ENCODE measurements around the gene ERCC5. TPM values are rescaled to one million over a fixed set of nuclear protein-coding genes. Genes with fewer than 3 reads are reported as not detected.

The ERCC5 gene
- total and polyA plus RNA-seq, 2 experiments from 2014 or later = 31.3 to 58.7 TPM

DNA sequence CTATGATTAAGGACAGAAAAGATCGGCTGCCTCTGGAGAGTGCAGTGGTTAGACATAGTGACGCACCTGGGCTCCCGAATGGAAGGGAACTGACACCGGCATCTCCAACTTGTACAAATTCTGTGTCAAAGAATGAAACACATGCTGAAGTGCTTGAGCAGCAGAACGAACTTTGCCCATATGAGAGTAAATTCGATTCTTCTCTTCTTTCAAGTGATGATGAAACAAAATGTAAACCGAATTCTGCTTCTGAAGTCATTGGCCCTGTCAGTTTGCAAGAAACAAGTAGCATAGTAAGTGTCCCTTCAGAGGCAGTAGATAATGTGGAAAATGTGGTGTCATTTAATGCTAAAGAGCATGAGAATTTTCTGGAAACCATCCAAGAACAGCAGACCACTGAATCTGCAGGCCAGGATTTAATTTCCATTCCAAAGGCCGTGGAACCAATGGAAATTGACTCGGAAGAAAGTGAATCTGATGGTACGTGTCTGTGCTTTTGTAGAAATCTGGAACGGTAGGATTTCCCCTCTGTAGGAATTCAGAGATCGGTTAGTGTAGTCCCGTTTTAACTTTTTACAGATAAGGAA, 16.9 kb downstream of the ERCC5 start:
- H3K36me3 ChIP-seq (replicated peaks; ENCODE audit: insufficient read depth, low read depth) = peaks cover 5% of the 10 kb centered on the region

DNA sequence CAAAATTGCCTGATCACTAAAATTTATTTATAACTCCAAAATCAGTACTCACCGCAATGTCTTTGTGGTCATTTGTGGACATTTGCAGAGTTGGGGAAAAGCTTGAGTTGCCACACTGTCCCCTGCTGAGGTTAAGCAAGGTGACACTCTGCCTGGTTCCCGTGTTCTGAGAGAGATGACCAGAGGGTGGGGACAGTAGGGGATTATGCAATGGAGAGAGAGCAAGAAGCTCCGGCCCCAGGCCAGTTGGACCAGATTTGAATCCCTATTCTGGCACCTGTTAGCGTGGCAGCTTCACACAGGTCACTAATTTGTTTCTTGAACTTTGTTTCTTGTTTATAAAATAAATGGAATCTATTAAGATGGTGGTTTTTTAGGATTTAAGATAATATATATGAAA, 17.8 kb downstream of the ERCC5 start:
- Histone ChIP-seq H3K9me2 (replicated peaks; ENCODE audit: insufficient read depth) (no peaks in the 10 kb centered on the region), H3K4me3 (no peak overlapping the region), H3K27me3 (no peaks in the 10 kb centered on the region), H3K79me2 (peaks cover 9% of the 10 kb centered on the region), H3K4me2 (no peak overlapping the region), H3K27ac (no peak overlapping the region), H2AFZ (no peak overlapping the region), H3K36me3 (replicated peaks; ENCODE audit: insufficient read depth, low read depth) (peaks cover 1% of the 10 kb centered on the region), H4K20me1 (ENCODE audit: insufficient read depth, poor library complexity, severe bottlenecking) (no peaks in the 10 kb centered on the region), H3K4me1 (ENCODE audit: insufficient read depth) (no peaks in the 10 kb centered on the region), H3K9me3 (ENCODE audit: low read depth) (no peaks in the 10 kb centered on the region)
- DNase-seq (ENCODE audit: low spot score) = no peak
- no peak for TF ChIP-seq EZH2phosphoT487 (IDR thresholded peaks at IDR 0.05; ENCODE audit: low read depth, severe bottlenecking, unreplicated experiment)
- TF ChIP-seq, protein P1, sequence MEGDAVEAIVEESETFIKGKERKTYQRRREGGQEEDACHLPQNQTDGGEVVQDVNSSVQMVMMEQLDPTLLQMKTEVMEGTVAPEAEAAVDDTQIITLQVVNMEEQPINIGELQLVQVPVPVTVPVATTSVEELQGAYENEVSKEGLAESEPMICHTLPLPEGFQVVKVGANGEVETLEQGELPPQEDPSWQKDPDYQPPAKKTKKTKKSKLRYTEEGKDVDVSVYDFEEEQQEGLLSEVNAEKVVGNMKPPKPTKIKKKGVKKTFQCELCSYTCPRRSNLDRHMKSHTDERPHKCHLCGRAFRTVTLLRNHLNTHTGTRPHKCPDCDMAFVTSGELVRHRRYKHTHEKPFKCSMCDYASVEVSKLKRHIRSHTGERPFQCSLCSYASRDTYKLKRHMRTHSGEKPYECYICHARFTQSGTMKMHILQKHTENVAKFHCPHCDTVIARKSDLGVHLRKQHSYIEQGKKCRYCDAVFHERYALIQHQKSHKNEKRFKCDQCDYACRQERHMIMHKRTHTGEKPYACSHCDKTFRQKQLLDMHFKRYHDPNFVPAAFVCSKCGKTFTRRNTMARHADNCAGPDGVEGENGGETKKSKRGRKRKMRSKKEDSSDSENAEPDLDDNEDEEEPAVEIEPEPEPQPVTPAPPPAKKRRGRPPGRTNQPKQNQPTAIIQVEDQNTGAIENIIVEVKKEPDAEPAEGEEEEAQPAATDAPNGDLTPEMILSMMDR (IDR thresholded peaks at IDR 0.05; ENCODE audit: poor library complexity) = no peak
- TF ChIP-seq EZH2 (IDR thresholded peaks at IDR 0.05; ENCODE audit: borderline replicate concordance) = no peak
- WGBS (ENCODE audit: low lambda C conversion rate, missing lambda C conversion rate) = 81% methylated on average over 4 of the region's 4 CpGs

More for the DNA sequence above, 16.9 kb downstream of the ERCC5 start:
- H3K79me2 ChIP-seq = peaks cover 9% of the 10 kb centered on the region
- no peaks in the 10 kb centered on the region for H3K9me3 ChIP-seq (ENCODE audit: low read depth)
- no peaks in the 10 kb centered on the region for H3K27me3 ChIP-seq
- no peak overlapping the region for H3K4me2 ChIP-seq
- H2AFZ ChIP-seq = no peak overlapping the region
- H3K9me2 ChIP-seq (replicated peaks; ENCODE audit: insufficient read depth) = no peaks in the 10 kb centered on the region
- TF ChIP-seq EZH2phosphoT487 (IDR thresholded peaks at IDR 0.05; ENCODE audit: low read depth, severe bottlenecking, unreplicated experiment) (no peak), EZH2 (IDR thresholded peaks at IDR 0.05; ENCODE audit: borderline replicate concordance) (no peak)
- TF ChIP-seq, protein P1 (IDR thresholded peaks at IDR 0.05; ENCODE audit: poor library complexity) = no peak
- no peaks in the 10 kb centered on the region for H4K20me1 ChIP-seq (ENCODE audit: insufficient read depth, poor library complexity, severe bottlenecking)
- H3K27ac ChIP-seq = no peak overlapping the region
- H3K4me1 ChIP-seq (ENCODE audit: insufficient read depth) = no peaks in the 10 kb centered on the region
- 97% methylated on average over 13 of the region's 13 CpGs for WGBS (ENCODE audit: low lambda C conversion rate, missing lambda C conversion rate)
- no peak for DNase-seq (ENCODE audit: low spot score)
- no peak overlapping the region for H3K4me3 ChIP-seq

DNA sequence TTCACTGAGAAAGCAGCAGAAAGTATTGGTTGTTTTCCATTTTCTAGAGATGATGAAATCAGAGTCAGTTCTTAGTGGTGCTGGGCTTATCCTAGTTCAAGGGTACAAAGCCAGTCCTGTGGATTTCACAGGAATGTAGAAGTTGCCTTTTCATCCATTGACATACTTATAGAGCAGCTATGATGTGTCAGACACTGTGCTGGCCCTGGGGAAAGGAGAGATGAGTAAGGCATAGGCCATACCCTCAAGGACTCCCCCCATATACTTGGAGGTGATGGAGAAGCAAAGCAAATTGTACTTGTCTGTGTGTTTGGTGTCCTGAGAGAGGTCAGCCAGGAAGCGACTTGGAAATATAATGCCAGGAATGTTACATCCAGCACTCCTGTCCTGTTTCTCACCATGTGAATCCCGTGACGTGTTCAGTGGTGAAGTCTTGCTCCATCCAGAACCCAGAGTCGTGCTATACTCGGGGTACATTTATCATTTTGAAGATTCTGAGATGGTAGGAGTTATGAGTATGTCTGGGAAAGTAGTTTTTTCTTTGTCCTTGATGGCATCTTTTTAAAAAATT, 22.6 kb downstream of the ERCC5 start:
- H3K27me3 ChIP-seq = no peaks in the 10 kb centered on the region
- DNase-seq (ENCODE audit: low spot score) = no peak
- 95% methylated on average over 5 of the region's 5 CpGs for WGBS (ENCODE audit: low lambda C conversion rate, missing lambda C conversion rate)
- H3K9me3 ChIP-seq (ENCODE audit: low read depth) = no peaks in the 10 kb centered on the region
- no peaks in the 10 kb centered on the region for H3K9me2 ChIP-seq (replicated peaks; ENCODE audit: insufficient read depth)
- no peak overlapping the region for H3K4me2 ChIP-seq
- H3K4me3 ChIP-seq = no peak overlapping the region
- no peak overlapping the region for H3K27ac ChIP-seq
- no peak overlapping the region for H2AFZ ChIP-seq
- TF ChIP-seq EZH2phosphoT487 (IDR thresholded peaks at IDR 0.05; ENCODE audit: low read depth, severe bottlenecking, unreplicated experiment) = no peak
- TF ChIP-seq EZH2 (IDR thresholded peaks at IDR 0.05; ENCODE audit: borderline replicate concordance) = no peak
- TF ChIP-seq, protein P1 (IDR thresholded peaks at IDR 0.05; ENCODE audit: poor library complexity) = no peak
- no peaks in the 10 kb centered on the region for H3K4me1 ChIP-seq (ENCODE audit: insufficient read depth)
- no peaks in the 10 kb centered on the region for H3K36me3 ChIP-seq (replicated peaks; ENCODE audit: insufficient read depth, low read depth)
- H3K79me2 ChIP-seq = peaks cover 2% of the 10 kb centered on the region
- no peaks in the 10 kb centered on the region for H4K20me1 ChIP-seq (ENCODE audit: insufficient read depth, poor library complexity, severe bottlenecking)
